Mesothelial cell of epicardium (in vitro differentiated cells): ENCODE results near the gene ACIN1. TPM values are rescaled to one million over a fixed set of nuclear protein-coding genes. Genes with fewer than 3 reads are reported as not detected.

Source experiments
- DNase-seq, 2 experiments: peaks; one replicate each; pipeline ENCODE4 v3.0.0; 2021; ENCODE audit warnings: low spot score in 2 of 2; ENCODE audit not compliant: unreplicated experiment in 2 of 2
- H3K27ac Mint-ChIP-seq: 2 replicates; pipeline ENCODE4 v1.8.0; 2021; ENCODE audit warnings: mixed read lengths
- H3K27me3 Mint-ChIP-seq: 2 replicates; pipeline ENCODE4 v1.8.0; 2021; ENCODE audit warnings: low read depth, mixed read lengths
- H3K36me3 Mint-ChIP-seq: 2 replicates; pipeline ENCODE4 v1.8.0; 2021; ENCODE audit warnings: mixed read lengths
- H3K4me1 Mint-ChIP-seq: 2 replicates; pipeline ENCODE4 v1.8.0; 2021; ENCODE audit warnings: mixed read lengths
- H3K4me3 Mint-ChIP-seq: 2 replicates; pipeline ENCODE4 v1.8.0; 2021; ENCODE audit warnings: mild to moderate bottlenecking, moderate library complexity, mixed read lengths
- H3K9me3 Mint-ChIP-seq: 2 replicates; pipeline ENCODE4 v1.8.0; 2021; ENCODE audit warnings: mixed read lengths
- total RNA-seq: library from RNA; stranded (reverse); gene quantifications from 3 replicates; pipeline ENCODE4 v1.2.1, GENCODE V29; 2021
- TF ChIP-seq, protein P1 (sequence below): fragments of 200-600 bp; sonication (generic); IDR thresholded peaks from one replicate; pipeline ENCODE4 v1.5.0; 2021; ENCODE audit warnings: antibody characterized with exemption; ENCODE audit not compliant: unreplicated experiment

ACIN1 gene
- total RNA-seq, 1 donor from 2014 or later: 401 TPM

DNA sequence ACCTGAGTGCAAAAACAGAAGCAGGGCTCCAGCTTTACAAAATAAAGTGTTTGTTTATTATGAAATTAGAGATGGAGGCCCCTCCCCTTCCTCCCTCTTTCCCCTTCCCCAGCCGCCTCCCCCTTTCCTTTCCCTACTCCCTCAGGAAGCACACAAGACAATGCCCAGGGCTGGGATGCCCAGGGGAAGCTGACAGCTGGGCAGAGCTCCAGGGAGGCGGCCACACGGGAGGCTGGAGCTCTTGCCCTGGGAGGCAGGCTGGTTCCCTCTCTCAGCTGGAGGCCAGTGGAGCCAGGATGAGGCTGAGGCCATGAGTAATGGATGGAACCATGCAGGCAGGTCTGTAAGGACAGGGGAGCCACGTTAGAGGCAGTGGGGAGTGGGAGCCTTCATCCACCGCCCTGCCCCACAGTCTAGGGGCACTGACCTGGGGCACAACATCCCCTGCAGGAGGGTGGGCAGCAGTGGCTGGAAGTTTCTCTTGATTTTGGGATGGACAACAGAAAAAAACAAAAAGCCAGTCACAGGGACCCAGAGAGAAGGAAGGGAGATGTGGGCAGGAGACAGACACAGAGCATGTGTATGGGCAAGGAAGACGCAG lies 47.8 kb downstream of the ACIN1 start:
- Mint-ChIP-seq H3K9me3 (no peaks in the 10 kb centered on the region), H3K27me3 (no peaks in the 10 kb centered on the region), H3K27ac (no peak overlapping the region), H3K36me3 (peaks cover 10% of the 10 kb centered on the region), H3K4me3 (no peak overlapping the region), H3K4me1 (peaks cover 13% of the 10 kb centered on the region)
- DNase-seq: no peak
- TF ChIP-seq, protein P1, sequence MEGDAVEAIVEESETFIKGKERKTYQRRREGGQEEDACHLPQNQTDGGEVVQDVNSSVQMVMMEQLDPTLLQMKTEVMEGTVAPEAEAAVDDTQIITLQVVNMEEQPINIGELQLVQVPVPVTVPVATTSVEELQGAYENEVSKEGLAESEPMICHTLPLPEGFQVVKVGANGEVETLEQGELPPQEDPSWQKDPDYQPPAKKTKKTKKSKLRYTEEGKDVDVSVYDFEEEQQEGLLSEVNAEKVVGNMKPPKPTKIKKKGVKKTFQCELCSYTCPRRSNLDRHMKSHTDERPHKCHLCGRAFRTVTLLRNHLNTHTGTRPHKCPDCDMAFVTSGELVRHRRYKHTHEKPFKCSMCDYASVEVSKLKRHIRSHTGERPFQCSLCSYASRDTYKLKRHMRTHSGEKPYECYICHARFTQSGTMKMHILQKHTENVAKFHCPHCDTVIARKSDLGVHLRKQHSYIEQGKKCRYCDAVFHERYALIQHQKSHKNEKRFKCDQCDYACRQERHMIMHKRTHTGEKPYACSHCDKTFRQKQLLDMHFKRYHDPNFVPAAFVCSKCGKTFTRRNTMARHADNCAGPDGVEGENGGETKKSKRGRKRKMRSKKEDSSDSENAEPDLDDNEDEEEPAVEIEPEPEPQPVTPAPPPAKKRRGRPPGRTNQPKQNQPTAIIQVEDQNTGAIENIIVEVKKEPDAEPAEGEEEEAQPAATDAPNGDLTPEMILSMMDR: no peak

DNA sequence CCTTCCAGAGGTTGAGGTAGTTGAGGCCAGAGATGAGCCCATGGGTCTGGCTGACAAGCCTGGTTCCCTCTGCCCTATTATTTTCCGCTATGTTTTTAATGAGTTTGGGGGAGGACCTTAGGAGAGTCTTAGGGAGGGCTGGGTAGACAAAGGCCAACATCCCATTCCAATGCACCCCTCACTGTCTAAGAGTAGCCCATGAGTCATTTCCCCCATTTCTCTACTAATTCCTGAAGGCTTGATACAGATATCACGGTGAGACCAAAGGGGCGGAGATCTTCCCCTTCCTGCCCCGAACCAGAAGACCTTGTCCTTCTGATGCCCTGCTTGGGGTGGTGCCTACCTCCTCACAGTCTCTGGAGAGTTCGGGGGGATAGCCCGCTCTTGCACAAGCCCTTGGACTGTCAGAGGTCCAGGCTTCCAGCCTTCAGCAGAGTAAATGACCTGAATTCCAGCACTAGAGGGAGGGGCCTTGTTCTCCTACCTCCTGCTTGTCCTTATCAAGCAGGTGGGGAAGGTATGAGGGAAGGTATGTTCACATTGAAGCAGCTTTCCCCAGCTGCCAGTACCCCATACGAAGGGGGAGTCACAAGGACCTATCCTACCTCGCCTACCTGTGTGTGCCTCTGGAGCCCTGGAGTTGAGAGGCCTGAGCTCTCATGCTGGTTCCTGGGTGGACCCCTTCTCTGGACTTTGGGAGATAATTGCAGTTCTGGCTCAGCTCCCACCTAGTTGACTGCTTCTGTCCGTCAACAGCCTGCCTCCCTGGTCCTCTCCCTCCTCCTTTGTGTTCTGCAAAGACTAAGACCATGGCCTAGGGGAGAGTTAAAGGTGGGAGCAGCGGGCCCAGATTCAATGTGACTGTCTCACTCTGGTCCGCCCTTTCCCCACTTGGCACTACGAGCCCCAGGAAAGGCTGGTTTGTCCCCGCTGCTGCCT lies 49.2 kb downstream of the ACIN1 start:
- H3K27ac Mint-ChIP-seq: peak overlapping the region; percentile 32
- H3K36me3 Mint-ChIP-seq: peaks cover 10% of the 10 kb centered on the region
- no peak for DNase-seq
- no peak overlapping the region for H3K4me3 Mint-ChIP-seq
- no peaks in the 10 kb centered on the region for H3K27me3 Mint-ChIP-seq
- no peaks in the 10 kb centered on the region for H3K9me3 Mint-ChIP-seq
- peaks cover 13% of the 10 kb centered on the region for H3K4me1 Mint-ChIP-seq
- TF ChIP-seq, protein P1: no peak

DNA sequence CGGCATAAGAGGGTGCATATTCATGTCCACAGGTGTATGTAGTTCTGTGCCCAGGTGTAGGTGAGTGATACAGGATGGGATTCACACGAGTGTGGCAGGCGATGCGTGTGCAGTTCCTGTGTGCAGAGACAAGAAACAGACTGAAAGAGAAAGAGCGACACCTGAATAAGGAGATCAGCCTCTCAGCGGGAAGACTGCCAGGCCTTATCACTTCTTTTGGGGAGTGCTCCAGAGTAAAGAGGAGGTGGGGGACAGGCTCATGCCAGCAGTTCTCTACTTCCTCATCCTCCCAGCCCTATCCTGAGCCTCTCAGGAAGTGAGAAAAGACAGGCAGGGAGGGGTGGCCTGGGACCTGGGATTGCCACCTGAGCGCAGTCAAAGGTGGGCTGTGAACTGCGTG lies 50.1 kb downstream of the ACIN1 start:
- TF ChIP-seq, protein P1: no peak
- no peaks in the 10 kb centered on the region for H3K9me3 Mint-ChIP-seq

DNA sequence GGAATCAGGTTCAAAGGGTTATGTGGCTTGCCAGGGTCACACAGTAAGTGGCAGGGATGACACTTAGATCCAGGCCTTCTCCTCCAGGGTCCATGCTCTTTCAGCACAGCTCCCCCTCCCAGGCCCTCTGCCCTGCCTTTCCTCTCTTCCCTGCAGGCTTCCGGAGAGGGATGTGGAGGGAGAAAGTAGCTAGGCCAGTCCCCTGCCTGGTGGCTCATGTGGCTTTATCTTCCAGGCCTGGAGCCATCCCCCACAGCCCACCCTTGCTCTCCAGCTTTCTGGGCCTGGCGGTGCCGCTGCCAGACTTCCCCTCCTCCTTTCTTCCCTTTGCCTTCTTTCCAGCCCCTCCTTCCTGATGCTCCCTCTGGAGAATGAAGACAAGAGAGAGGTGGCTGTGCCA lies 51.2 kb downstream of the ACIN1 start:
- Mint-ChIP-seq H3K27ac (peak overlapping the region; percentile 84), H3K9me3 (no peaks in the 10 kb centered on the region)

More for the DNA sequence above, 50.1 kb downstream of the ACIN1 start:
- Mint-ChIP-seq H3K4me1 (peaks cover 13% of the 10 kb centered on the region), H3K4me3 (no peak overlapping the region), H3K27me3 (no peaks in the 10 kb centered on the region), H3K36me3 (peaks cover 10% of the 10 kb centered on the region), H3K27ac (no peak overlapping the region)
- no peak for DNase-seq

DNA sequence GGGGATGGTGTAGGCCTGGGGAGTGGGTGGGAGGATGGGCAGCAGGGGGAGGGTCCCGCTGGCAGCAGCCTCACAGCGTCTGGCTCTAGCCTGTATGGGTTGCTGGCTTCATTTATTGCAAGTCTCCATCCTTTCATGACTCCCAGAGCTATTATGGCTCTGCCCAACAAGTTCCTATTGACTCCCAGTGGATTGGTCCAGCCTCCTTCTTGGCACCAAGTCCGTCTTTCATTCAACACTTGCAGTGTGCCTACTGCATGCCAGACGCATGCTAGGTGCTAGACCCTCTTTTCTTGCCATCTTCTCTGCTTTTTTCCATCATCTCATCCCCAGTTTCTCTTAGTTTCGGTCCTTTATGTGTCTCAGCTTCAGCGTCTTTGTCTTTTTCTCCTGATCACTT lies 51.8 kb downstream of the ACIN1 start:
- peaks cover 13% of the 10 kb centered on the region for H3K4me1 Mint-ChIP-seq
- no peaks in the 10 kb centered on the region for H3K9me3 Mint-ChIP-seq
- DNase-seq: no peak
- H3K27ac Mint-ChIP-seq: no peak overlapping the region
- no peak overlapping the region for H3K4me3 Mint-ChIP-seq
- no peaks in the 10 kb centered on the region for H3K27me3 Mint-ChIP-seq
- TF ChIP-seq, protein P1: no peak
- H3K36me3 Mint-ChIP-seq: peaks cover 4% of the 10 kb centered on the region

More for the DNA sequence above, 51.2 kb downstream of the ACIN1 start:
- peaks cover 13% of the 10 kb centered on the region for H3K4me1 Mint-ChIP-seq
- no peak overlapping the region for H3K4me3 Mint-ChIP-seq
- peaks cover 9% of the 10 kb centered on the region for H3K36me3 Mint-ChIP-seq
- TF ChIP-seq, protein P1: no peak
- no peaks in the 10 kb centered on the region for H3K27me3 Mint-ChIP-seq
- DNase-seq: no peak
